Mammary epithelial cell (primary cell): ENCODE results near the gene MAST4.

ENCODE experiments used
- EZH2 ChIP-seq: IDR thresholded peaks from 2 replicates; pipeline ENCODE4 v1.6.1; 2012; ENCODE audit warnings: low read length, inconsistent platforms, borderline replicate concordance
- TF ChIP-seq, protein P1 (sequence below), 2 donors: IDR thresholded peaks in 1 of 2; conservative IDR thresholded peaks in 1 of 2; 2 replicates each; pipeline ENCODE4 v1.5.1; 2011 to 2012; ENCODE audit warnings: inconsistent platforms in 2 of 2, low read length in 2 of 2, mild to moderate bottlenecking in 2 of 2, control low read depth in 1 of 2, low read depth in 1 of 2; ENCODE audit not compliant: insufficient read depth in 1 of 2; ENCODE audit errors: extremely low read depth in 1 of 2

DNA sequence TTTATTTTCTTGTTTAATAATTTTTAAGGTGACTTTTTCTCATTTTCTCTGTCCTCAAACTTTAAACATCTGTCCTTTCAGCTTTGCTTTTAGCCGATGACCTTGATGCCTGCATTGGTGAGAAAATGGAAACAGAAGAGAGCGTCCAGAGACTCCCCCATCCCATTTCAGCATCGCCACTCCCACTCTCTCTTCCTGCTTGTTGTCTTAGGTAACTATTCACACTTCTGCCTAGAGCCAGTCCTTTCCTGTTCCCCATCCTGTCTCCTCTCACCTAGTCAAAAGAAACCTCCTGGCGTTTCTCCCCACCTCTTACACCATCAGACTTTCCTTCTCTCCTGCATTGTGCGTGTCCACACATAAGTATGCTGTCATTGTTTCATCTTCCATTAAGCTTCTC lies 124.6 kb downstream of the MAST4 start:
- TF ChIP-seq, protein P1, sequence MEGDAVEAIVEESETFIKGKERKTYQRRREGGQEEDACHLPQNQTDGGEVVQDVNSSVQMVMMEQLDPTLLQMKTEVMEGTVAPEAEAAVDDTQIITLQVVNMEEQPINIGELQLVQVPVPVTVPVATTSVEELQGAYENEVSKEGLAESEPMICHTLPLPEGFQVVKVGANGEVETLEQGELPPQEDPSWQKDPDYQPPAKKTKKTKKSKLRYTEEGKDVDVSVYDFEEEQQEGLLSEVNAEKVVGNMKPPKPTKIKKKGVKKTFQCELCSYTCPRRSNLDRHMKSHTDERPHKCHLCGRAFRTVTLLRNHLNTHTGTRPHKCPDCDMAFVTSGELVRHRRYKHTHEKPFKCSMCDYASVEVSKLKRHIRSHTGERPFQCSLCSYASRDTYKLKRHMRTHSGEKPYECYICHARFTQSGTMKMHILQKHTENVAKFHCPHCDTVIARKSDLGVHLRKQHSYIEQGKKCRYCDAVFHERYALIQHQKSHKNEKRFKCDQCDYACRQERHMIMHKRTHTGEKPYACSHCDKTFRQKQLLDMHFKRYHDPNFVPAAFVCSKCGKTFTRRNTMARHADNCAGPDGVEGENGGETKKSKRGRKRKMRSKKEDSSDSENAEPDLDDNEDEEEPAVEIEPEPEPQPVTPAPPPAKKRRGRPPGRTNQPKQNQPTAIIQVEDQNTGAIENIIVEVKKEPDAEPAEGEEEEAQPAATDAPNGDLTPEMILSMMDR (conservative IDR thresholded peaks at IDR 0.05 in 1 of 2, IDR thresholded peaks at IDR 0.05 in 1 of 2; ENCODE audit: extremely low read depth in 1 of 2, insufficient read depth in 1 of 2, low read depth in 1 of 2, low read length in 2 of 2), result no peak
- no peak for TF ChIP-seq EZH2
